GM12865 (cell line): ENCODE data around the gene HOXD10.

Source experiments
- DNase-seq: peaks from one replicate; pipeline ENCODE4 v3.0.0; 2010; ENCODE audit warnings: low read depth
- H3K4me3 ChIP-seq: 2 replicates; pipeline ENCODE4 v1.5.1; 2011; ENCODE audit warnings: mild to moderate bottlenecking, low read depth, low read length, control low read depth
- TF ChIP-seq, protein P1 (sequence below): IDR thresholded peaks from 2 replicates; pipeline ENCODE4 v1.5.1; 2011; ENCODE audit warnings: low read length, control low read depth, low read depth, inconsistent platforms; ENCODE audit not compliant: insufficient read depth; ENCODE audit errors: missing control alignments

Gene HOXD10

DNA sequence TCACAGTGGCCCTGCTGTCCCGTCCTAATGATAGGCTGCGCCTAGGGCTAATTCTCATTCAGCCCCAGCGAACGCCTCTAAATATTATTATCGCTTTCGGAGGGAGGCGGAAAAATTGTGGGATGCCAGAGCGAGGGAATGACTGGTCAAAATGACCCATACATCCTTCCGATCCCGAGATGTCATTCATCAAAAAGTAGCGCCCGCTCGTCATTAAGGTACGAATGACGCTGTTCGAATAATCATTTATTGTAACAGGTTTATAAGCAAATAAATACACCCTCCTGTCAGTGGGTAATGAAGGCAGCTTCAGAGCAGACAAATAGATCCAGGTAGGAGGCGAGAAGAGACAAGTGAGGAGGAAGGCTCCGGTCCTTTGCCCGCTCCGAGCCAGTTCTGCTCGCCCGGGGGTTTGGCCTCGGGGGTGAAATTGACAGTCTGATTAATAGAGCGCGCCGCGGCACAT is 32.7 kb upstream of the HOXD10 start, which contains the start of gene EVX2:
Gene EVX2 (minus strand): TSS at position 167 of the 466 bp plus-strand sequence. CDS start 186 bp downstream, outside the sequence.
- no peak for DNase-seq
- no peak within 1 kb of the TSS for H3K4me3 ChIP-seq
- TF ChIP-seq, protein P1, sequence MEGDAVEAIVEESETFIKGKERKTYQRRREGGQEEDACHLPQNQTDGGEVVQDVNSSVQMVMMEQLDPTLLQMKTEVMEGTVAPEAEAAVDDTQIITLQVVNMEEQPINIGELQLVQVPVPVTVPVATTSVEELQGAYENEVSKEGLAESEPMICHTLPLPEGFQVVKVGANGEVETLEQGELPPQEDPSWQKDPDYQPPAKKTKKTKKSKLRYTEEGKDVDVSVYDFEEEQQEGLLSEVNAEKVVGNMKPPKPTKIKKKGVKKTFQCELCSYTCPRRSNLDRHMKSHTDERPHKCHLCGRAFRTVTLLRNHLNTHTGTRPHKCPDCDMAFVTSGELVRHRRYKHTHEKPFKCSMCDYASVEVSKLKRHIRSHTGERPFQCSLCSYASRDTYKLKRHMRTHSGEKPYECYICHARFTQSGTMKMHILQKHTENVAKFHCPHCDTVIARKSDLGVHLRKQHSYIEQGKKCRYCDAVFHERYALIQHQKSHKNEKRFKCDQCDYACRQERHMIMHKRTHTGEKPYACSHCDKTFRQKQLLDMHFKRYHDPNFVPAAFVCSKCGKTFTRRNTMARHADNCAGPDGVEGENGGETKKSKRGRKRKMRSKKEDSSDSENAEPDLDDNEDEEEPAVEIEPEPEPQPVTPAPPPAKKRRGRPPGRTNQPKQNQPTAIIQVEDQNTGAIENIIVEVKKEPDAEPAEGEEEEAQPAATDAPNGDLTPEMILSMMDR = no peak

DNA sequence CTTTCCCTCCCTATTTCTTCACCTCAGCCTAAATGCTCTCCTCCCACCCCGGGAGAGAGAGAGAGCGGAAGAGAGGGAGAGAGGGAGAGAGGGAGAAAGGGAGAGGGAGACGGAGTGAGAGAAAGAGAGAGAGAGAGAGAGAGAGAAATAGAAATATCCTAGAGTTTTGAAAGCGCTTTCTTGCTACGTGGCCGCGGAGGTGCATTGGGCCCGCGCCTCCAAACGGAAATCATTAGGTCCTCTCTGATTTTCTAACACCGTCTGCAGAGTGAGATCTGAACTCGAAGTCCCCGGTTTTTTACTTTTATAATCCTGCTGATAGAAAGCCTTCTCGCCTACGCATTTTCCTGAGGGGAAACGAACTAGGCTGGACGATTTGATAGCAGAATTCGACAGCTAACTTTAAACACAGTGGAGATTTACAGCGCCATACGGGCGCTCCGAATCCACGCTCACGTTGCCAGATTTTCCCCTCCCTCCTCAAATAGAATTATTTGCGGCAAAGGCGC is 31.9 kb upstream of the HOXD10 start:
- TF ChIP-seq, protein P1 = no peak
- H3K4me3 ChIP-seq = no peak overlapping the region
- DNase-seq = no peak

DNA sequence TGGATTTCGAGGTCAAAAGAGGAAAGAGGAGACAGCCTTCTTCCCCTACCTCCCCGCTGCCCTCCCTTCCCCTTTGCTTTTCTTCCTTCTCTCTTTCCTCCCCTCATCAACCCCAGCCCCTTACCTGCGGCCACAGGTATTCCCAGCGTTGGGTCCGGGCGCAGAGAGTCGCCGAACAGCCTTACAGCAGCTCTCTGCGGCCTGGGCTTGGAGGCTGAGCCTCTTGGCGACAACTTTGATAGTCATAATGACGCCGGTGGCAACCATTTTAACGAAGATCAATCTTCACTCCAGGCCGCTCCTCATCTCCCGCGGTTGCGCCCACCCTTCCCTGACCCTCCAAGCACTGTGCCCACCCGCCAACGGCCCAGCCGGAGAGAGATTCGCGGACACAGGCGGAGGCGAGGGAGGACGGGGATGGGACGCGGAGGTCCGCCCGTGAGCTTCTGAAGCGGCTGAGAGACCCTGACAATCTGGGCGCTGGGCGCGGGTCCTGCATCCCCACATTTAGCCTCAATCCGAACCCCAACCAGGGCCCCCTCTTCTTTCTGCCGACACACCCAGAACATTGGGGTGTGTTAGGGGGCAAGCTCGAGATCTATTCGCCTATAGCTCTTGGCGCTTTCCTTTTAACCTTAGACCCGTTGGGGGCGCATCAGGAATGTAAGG is 31.3 kb upstream of the HOXD10 start:
- no peak for DNase-seq
- TF ChIP-seq, protein P1 = no peak
- no peak overlapping the region for H3K4me3 ChIP-seq

DNA sequence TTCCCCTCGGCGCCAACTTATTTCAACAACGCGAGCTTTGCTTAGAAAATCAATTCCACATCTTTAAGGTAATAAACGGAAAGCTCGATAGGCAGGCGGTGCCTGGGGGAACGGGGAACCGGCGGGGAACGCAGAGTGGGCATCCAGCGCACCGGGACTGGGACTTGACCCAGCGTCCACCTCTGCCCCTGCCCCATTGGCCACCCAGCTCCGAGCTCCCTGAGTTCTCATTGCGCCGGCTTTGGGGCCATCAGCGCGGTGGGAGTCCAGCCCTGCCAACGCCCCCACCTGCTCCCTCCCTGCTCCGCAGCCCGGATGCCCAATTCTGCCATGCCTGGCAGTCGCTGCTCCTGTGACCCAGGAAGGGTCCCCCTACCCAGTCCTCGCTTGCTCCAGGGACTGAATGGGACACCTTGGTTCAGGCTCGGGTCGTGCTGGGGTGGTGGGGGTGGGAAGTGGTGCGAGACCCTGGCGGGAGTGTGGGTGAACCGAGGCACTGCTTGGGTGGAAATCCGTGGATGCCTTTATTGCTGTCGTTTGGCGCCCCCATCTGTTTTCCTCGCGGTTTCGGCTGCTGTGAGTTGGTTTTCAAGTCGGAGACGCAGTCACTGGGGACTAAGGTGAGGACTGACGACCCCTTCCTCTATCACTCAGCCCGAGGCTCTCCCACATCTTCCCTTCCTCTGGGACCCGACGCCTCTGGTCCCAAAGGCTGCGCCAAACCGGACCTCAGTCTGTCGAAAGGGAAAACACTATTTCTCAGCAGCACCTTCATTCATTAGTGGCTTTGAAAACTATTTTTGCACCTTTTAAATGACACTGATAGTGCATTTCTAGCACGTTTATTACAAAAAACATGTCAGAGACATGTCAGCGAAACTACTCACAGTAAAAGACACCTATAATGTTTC is 30.5 kb upstream of the HOXD10 start:
- TF ChIP-seq, protein P1 = peak; percentile 18
- no peak overlapping the region for H3K4me3 ChIP-seq
- peak; percentile 16 for DNase-seq

DNA sequence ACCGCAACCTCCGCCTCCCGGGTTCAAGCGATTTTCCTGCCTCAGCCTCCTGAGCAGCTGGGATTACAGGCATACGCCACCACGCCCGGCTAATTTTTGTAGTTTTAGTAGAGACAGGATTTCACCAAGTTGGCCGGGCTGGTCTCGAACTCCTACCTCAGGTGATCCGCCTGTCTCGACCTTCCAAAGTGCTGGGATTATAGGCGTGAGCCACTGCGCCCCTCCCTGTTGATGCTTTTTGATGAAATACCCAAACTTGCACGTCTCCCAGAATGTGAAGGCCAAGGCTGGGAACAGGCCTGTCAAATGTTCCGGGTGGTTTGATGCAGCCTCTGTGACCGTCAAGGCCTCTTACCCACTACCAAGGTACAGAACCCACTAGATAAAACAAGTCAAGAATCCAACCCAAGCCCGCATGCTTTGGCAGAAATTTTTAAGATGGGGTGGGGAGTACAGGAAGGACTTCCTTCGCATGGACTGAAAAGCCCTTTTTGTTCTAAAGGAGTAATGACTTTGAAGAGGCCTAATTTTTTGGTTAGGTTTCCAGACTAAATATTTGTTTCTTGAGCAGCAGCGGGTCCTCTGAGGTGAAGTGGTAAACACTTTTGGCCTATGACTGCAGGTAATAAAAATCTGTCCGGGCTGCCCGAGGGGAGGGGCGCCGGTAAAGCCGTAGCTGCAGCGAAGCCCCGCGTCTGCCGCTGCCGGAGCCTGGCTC is 29.1 kb upstream of the HOXD10 start:
- TF ChIP-seq, protein P1 = no peak
- H3K4me3 ChIP-seq = no peak overlapping the region
- no peak for DNase-seq
